Body of pancreas (tissue), 4 donors: ENCODE results near the gene EEF2.
"Not testable (repeated sequence)": the region's sequence is repeated elsewhere in the genome, so short reads cannot be mapped to it uniquely, and the experiment has no call there.

Source experiments
- CTCF ChIP-seq, 7 experiments: fragments of 450-650 bp in 4 of 7; fragments of 200-600 bp in 3 of 7; sonication (generic) in 3 of 7; IDR thresholded peaks; one replicate each; pipeline ENCODE4 v1.5.1; 2016 to 2019; ENCODE audit warnings: antibody characterized with exemption in 7 of 7
- POLR2A ChIP-seq, 3 donors: fragments of 450-650 bp; IDR thresholded peaks; one replicate each; pipeline ENCODE4 v1.6.1; 2016; ENCODE audit warnings: antibody characterized with exemption in 3 of 3, mild to moderate bottlenecking in 2 of 3

- not testable (repeated sequence) for TF ChIP-seq CTCF, POLR2A (IDR thresholded peaks at IDR 0.05)
These were observed 15.5 kb upstream of the EEF2 start for GRCh38 chr19:4000798-4001197.
